RWPE1 (cell line): ENCODE measurements around the gene POGK.

ENCODE experiments used
- CTCF ChIA-PET: fragments of 350-600 bp; sonication (Branson Sonifier 250); formaldehyde crosslinking; extraction: SDS; loops from one replicate; lab custom pipeline; 2021; lab: Yijun Ruan, JAX
- POLR2A ChIA-PET: fragments of 400-600 bp; formaldehyde crosslinking; extraction: SDS; loops from one replicate; lab custom pipeline; 2020; ENCODE audit warnings: antibody characterized with exemption; ENCODE audit not compliant: low non-redundant PET; lab: Yijun Ruan, JAX
- DNase-seq: peaks from one replicate; pipeline ENCODE4 v3.0.0; 2012; ENCODE audit warnings: low spot score
- H3K27ac ChIP-seq: fragments of 450-650 bp; 2 replicates; pipeline ENCODE4 v1.5.1; 2017
- CTCF ChIP-seq: fragments of 450-650 bp; conservative IDR thresholded peaks from 2 replicates; pipeline ENCODE4 v1.5.1; 2017; ENCODE audit warnings: low read depth, mild to moderate bottlenecking

POGK gene

GRCh38 chr1:166868639-166869038, 29.4 kb downstream of the POGK start:
- ChIA-PET POLR2A (no interaction called here), CTCF (no interaction called here)
- TF ChIP-seq CTCF = no peak
- no peak for DNase-seq
- H3K27ac ChIP-seq = no peak overlapping the region

- ChIA-PET CTCF (interaction anchor here (0.6 kb wide), 1 partner anchor 95 kb away, joined by 3 read pairs; no protein-coding TSS in a partner anchor), POLR2A (interaction anchor here (0.5 kb wide), 1 partner anchor 352 kb away, joined by 3 read pairs; no protein-coding TSS in a partner anchor)
Observed at GRCh38 chr1:166869318-166870099, 30.2 kb downstream of the POGK start.

GRCh38 chr1:166870584-166870983, 31.3 kb downstream of the POGK start:
- no peak for TF ChIP-seq CTCF
- H3K27ac ChIP-seq = no peak overlapping the region
- no peak for DNase-seq
- CTCF ChIA-PET = interaction anchor here (0.7 kb wide), 2 partner anchors 100 to 727 kb away, joined by 3 read pairs; no protein-coding TSS in a partner anchor
- POLR2A ChIA-PET = no interaction called here

More at GRCh38 chr1:166869318-166870099, 30.2 kb downstream of the POGK start:
- TF ChIP-seq CTCF = no peak
- H3K27ac ChIP-seq = no peak overlapping the region
- DNase-seq = no peak

GRCh38 chr1:166874464-166874863, 35.2 kb downstream of the POGK start:
- CTCF ChIA-PET = interaction anchor here (0.8 kb wide), 1 partner anchor 100 kb away, joined by 3 read pairs; no protein-coding TSS in a partner anchor
- no peak overlapping the region for H3K27ac ChIP-seq
- POLR2A ChIA-PET = no interaction called here
- DNase-seq = no peak
- TF ChIP-seq CTCF = no peak

GRCh38 chr1:166875302-166875733, 36.0 kb downstream of the POGK start:
- no peak for DNase-seq
- ChIA-PET POLR2A (no interaction called here), CTCF (interaction anchor here (1.5 to 1.7 kb wide), 2 partner anchors 35 to 182 kb away, joined by 4 to 6 read pairs; no protein-coding TSS in a partner anchor)
- peak overlapping the region; percentile 91 for H3K27ac ChIP-seq
- no peak for TF ChIP-seq CTCF

GRCh38 chr1:166875734-166876539, 36.7 kb downstream of the POGK start, which contains the start of gene TADA1:
TADA1 (minus strand) TSS chr1:166876264; CDS start chr1:166876233, 31 bp downstream.
- CTCF ChIA-PET = interaction anchor here (1.5 to 1.7 kb wide), 2 partner anchors 34 to 181 kb away, joined by 4 to 6 read pairs; no protein-coding TSS in a partner anchor
- POLR2A ChIA-PET = interaction anchor here (0.8 kb wide), 1 partner anchor 11 kb away, joined by 8 read pairs; no protein-coding TSS in a partner anchor
- DNase-seq = peak; percentile 94
- no peak for TF ChIP-seq CTCF
- peak within 1 kb of the TSS; percentile 91 for H3K27ac ChIP-seq
